ENCODE data around the gene REEP2.

DNA sequence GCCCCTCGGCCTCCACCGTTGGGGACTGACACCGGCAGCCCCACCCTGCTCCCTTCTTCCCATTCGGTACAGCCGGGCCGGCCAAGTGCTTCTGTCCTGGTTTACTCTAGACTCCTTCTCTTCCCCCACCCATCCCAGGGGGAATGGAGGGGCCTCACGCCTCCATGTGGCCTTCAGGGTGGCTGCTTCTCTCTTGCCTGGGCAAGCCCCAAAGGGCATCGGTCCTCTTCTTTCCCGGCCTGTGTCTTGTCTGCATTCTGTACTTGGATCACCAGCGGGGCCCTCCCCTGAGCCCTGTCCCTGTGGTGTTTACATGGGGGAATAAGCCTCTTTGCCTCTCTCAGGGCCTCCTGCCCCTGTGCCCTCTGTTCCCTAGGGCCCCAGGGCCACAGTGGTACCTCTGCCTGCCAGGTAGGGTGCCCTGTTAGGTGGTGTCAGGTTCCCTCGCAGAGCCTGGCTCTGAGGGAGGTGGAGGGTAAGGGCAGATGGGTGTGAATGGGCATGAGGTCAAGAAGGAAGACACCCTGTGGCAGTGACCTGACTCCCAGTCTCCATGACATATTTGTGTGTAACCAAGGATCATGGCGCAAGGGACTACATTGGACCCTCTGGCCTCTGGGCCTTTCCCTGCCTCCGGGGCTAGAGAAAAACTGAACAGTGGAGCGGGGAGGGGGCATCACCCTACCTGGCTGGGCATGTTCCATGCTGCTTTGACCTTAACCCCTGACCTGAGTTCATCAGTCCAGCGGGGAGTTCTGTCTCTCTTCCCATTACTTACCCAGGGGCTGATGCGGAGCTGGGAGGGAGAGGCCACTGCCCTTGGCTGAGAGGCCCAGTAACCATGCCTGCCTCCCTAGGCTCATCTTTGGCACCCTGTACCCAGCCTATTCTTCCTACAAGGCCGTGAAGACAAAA lies 1.6 kb downstream of the REEP2 start:
- no peak for TF ChIP-seq EZH2phosphoT487 (IDR thresholded peaks at IDR 0.05; ENCODE audit: low read depth, severe bottlenecking, unreplicated experiment)
- TF ChIP-seq, protein P1, sequence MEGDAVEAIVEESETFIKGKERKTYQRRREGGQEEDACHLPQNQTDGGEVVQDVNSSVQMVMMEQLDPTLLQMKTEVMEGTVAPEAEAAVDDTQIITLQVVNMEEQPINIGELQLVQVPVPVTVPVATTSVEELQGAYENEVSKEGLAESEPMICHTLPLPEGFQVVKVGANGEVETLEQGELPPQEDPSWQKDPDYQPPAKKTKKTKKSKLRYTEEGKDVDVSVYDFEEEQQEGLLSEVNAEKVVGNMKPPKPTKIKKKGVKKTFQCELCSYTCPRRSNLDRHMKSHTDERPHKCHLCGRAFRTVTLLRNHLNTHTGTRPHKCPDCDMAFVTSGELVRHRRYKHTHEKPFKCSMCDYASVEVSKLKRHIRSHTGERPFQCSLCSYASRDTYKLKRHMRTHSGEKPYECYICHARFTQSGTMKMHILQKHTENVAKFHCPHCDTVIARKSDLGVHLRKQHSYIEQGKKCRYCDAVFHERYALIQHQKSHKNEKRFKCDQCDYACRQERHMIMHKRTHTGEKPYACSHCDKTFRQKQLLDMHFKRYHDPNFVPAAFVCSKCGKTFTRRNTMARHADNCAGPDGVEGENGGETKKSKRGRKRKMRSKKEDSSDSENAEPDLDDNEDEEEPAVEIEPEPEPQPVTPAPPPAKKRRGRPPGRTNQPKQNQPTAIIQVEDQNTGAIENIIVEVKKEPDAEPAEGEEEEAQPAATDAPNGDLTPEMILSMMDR (IDR thresholded peaks at IDR 0.05; ENCODE audit: poor library complexity), result no peak
- no peak for TF ChIP-seq EZH2 (IDR thresholded peaks at IDR 0.05; ENCODE audit: borderline replicate concordance)
